Medulla oblongata (tissue), 1 donor: Measurements from ENCODE around the gene PDZD7.

Experiments
- DNase-seq: peaks from one replicate; pipeline ENCODE4 v3.0.0-alpha.2; 2015; ENCODE audit errors: extremely low spot score

The PDZD7 gene

DNA sequence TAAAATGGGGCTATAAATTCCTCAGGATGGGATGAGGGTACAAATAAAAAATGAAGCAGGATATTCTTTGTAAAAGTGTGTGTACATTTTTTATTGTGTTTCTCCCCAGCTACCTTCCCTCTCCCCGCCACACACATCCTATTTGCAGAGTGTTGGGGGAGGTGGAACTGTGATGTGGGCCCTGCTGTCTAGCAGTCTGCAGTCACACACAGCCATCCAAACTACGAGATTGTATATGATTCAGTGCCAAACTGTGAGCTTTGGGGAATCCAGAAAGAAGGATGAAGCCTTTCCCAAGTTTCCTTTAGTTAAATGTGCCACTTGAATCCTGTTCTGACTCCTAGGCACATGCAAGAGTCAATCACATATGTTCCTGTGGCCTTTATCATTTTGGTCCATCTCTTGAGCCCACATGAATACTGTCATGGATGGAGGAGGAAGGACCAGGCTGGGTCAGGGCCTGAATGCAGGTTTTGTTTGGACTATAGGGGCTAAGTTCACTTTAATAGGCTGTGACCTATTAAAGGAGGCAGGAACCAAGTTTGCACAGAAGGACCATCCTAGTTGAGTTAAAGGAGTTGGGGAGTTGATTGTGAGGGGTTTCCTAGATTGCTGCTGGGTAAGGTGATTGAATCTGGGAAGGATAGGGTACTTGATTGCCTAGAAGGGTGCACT, 62.7 kb downstream of the PDZD7 start:
- DNase-seq: no peak

DNA sequence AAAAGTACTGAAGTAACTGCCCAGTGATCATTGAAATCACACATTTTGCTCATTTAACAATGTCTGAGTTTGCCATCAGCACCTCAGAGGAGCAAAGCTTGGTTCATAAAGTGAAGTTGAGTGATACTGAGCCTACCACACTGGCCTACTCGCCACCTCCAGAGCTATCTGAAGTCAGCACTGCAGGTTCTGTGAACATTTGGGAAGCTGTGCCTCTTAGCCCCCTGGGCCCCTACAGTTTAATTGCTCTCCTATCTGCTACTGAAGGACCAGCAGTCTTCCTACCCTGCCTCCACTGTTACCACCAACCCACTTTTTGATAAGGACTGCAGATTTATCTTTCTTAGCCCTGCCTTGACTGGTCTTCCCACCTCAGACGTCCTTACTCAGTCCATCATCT, 63.6 kb downstream of the PDZD7 start:
- no peak for DNase-seq

DNA sequence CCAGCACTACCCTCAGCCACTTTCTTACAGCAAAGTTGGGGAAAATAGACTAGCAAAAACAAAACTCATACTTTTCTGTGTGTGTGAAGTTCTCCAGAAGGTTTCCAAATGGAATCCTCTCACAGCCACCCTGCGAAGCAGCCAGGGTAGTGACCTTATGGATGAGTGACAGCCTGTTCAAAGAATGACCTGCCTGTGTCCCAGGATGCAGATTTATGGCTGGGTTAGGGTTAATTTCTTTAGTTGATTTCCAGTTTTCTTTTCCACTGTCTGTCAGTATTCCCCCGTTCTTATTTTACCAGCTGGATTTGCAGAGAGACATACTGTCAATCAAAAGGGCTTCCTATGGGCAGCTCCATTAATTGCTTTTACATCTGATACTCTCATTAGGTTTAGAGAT, 64.0 kb downstream of the PDZD7 start:
- no peak for DNase-seq

DNA sequence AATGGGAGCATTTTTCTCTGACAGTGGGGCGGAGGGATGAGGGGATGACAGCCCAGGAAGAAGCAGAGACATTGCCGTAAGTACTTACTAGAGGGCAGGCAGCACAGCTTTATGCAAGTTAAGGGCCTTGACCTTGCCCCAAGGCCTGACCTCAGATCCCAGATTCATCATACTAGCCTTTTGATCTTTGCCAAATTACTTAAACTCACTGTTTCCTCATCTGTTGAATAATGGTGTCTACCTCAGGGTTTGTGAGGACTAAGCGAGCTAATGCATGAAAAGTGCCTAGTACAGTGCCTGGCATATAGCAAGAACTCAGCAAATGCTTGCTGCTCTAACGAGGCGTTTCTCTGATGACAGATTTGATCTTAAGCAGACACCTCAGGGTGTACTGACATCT, 65.1 kb downstream of the PDZD7 start:
- DNase-seq: no peak

DNA sequence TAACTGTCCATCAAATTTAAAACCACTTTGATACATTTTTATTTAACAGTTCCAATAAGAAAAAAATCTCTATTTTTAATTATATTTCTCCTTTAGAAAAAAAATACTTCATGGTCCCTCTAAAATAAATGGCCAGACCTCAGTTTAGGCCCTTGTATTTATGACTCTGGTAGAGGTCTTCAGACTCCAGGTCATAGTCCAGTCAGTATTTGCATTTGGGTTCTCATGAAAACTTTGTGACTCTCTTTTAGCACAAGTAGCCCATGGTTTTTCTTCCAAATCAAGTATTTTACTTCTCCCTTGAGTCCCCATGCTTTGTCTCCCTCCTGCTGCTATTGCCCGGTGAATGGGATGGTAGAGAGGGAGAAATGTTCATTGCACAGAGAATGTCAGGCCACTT, 67.1 kb downstream of the PDZD7 start:
- DNase-seq: no peak

DNA sequence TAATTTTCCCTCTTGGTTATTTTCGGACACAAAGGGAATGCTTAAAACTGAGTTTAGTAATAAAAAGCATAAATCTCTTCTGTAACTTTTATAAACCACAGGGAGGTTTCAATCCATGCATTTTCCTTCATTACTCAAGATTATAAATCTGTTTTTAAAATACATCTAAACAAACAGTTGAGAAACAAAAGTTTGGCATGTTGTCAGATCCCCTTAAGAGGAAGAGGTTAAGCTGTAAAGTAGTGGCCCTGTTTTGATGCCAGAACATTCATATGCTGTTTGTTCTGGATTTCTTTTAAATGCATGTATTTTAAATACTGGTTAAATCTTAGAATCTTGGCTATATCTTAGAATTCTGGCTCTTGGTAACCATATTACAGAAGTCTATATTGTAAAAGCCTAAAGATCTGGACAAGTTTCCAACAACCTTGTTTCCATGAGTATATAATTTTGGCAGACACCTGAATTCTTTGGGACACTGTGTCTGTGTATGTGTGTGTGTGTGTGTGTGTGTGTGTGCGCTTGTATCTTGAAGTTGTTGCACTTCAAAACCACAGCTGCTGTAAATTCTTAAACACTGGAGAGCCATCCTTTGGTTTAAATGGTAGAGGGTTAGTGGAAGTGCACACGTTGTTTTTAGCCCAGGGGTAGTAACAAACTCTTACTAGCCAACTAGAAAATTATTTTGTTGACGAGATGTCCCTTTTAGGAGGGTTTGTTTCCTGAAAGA, 68.4 kb downstream of the PDZD7 start:
- DNase-seq: no peak

DNA sequence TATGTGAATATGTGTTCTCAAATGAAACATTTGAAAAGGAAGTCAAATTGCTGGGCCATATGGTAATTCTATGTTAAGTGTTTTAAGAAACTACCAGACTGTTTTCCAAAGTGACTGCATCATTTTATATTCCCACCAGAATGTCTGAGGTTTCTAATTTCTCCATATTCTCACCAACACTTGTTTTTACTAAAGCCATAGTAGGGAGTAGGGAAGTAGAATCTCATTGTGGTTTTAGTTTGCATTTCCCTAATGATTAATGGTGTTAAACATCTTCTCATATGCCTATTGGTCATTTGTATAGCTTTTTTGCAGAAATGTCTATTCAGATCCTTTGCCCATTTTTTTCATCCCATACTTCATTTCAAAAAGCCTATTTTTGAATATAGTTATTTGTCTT, 70.7 kb downstream of the PDZD7 start:
- no peak for DNase-seq
